PC-3 (cell line): ENCODE results near the gene ABTB2.

Experiments used
- CTCF ChIP-seq: fragments of 300-600 bp; sonication (generic); conservative IDR thresholded peaks from 2 replicates; pipeline ENCODE4 v1.5.1; 2017; ENCODE audit warnings: antibody characterized with exemption, low read depth, mild to moderate bottlenecking, low read length
- EZH2 ChIP-seq: fragments of 300-600 bp; sonication (generic); IDR thresholded peaks from one replicate; pipeline ENCODE4 v1.6.1; 2017; ENCODE audit warnings: antibody characterized with exemption, mild to moderate bottlenecking, low read length; ENCODE audit not compliant: unreplicated experiment
- EZH2phosphoT487 ChIP-seq: fragments of 300-600 bp; sonication (generic); IDR thresholded peaks from 2 replicates; pipeline ENCODE4 v1.6.1; 2018; ENCODE audit warnings: mild to moderate bottlenecking, antibody characterized with exemption, low read length, borderline replicate concordance

- no peak for TF ChIP-seq CTCF
- no peak for TF ChIP-seq EZH2phosphoT487
- TF ChIP-seq EZH2: no peak
Observed at GRCh38 chr11:34261820-34262219, 96.0 kb downstream of the ABTB2 start.
